Stimulated activated CD4-positive, alpha-beta T cell treated with anti-CD3 and anti-CD28 coated beads, Interleukin-1b, Interleukin-23, amount 100 ng/mL, for 1 hour (primary cell): ENCODE results near the gene EMX2.

Source experiments
- DNase-seq, 2 donors: peaks; one replicate each; pipeline ENCODE4 v3.0.0-alpha.2; 2020; ENCODE audit warnings: low read depth in 2 of 2

EMX2 gene

GRCh38 chr10:117532003-117532385 is 10.6 kb upstream of the EMX2 start:
- DNase-seq = no peak

GRCh38 chr10:117532451-117533107 is 10.0 kb upstream of the EMX2 start:
- DNase-seq = no peak

GRCh38 chr10:117533507-117534281 is 8.9 kb upstream of the EMX2 start:
- DNase-seq = no peak

- DNase-seq = no peak
These were observed 7.9 kb upstream of the EMX2 start for GRCh38 chr10:117534321-117535297.

GRCh38 chr10:117535298-117536071 is 7.1 kb upstream of the EMX2 start:
- no peak for DNase-seq

- DNase-seq = no peak
These were observed 6.3 kb upstream of the EMX2 start for GRCh38 chr10:117536072-117536865.

- DNase-seq = no peak
These were observed 5.6 kb upstream of the EMX2 start for GRCh38 chr10:117536866-117537435.

- DNase-seq = no peak
These were observed 5.1 kb upstream of the EMX2 start for GRCh38 chr10:117537436-117537903.

GRCh38 chr10:117537904-117538524 is 4.5 kb upstream of the EMX2 start:
- DNase-seq = no peak

- DNase-seq = no peak
These were observed 3.2 kb upstream of the EMX2 start for GRCh38 chr10:117539361-117539773.

- DNase-seq = no peak
These were observed 2.5 kb upstream of the EMX2 start for GRCh38 chr10:117539903-117540639.

GRCh38 chr10:117540640-117541404 is 1.7 kb upstream of the EMX2 start:
- DNase-seq = no peak

GRCh38 chr10:117541405-117541908 is 1.1 kb upstream of the EMX2 start:
- no peak for DNase-seq

GRCh38 chr10:117541909-117542705 is 439 bp upstream of the EMX2 start:
- DNase-seq = no peak

GRCh38 chr10:117543225-117544003 is 868 bp downstream of the EMX2 start:
- DNase-seq = no peak

- no peak for DNase-seq
These were observed 1.6 kb downstream of the EMX2 start for GRCh38 chr10:117544004-117544701.
